Mucosa of stomach (tissue), 1 donor: Measurements from ENCODE around the gene MAGI2.
"Not testable (repeated sequence)": the region's sequence is repeated elsewhere in the genome, so short reads cannot be mapped to it uniquely, and the experiment has no call there.

Source experiments
- H3K27me3 ChIP-seq: one replicate; pipeline ENCODE4 v1.7.0; 2013; ENCODE audit warnings: mild to moderate bottlenecking, low read length; ENCODE audit not compliant: control insufficient read depth, insufficient read depth
- H3K36me3 ChIP-seq: one replicate; pipeline ENCODE4 v1.7.0; 2013; ENCODE audit warnings: low read length; ENCODE audit not compliant: control insufficient read depth, insufficient read depth
- H3K4me1 ChIP-seq: one replicate; pipeline ENCODE4 v1.7.0; 2013; ENCODE audit warnings: mild to moderate bottlenecking, low read length; ENCODE audit not compliant: control insufficient read depth, insufficient read depth
- H3K4me3 ChIP-seq: one replicate; pipeline ENCODE4 v1.7.0; 2013; ENCODE audit warnings: low read length
- H3K9ac ChIP-seq: one replicate; pipeline ENCODE4 v1.7.0; 2013; ENCODE audit warnings: mild to moderate bottlenecking, low read length, moderate library complexity
- H3K9me3 ChIP-seq: one replicate; pipeline ENCODE4 v1.7.0; 2013; ENCODE audit warnings: mild to moderate bottlenecking, low read length, moderate library complexity; ENCODE audit not compliant: control insufficient read depth
- donor health status: Pancreatic carcinoma.

MAGI2 gene

DNA sequence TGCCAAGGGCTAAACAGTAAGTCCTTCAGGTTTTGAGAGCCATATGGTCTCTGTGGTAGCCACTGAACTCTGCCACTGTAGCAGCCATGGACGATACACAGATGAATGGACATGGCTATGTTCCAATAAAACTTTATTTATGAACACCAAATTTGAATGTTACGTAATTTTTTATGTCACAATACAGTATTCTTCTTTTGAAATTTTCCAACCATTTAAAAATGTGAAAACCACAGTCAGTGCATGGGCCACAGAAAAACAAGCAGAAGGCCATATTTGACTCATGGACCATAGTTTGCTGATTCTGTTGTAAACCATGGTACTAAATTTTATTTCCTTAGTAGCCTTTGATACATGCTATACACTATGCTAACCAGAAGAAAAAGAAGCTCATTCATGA lies 361.8 kb downstream of the MAGI2 start:
- Histone ChIP-seq H3K36me3 (no peaks in the 10 kb centered on the region), H3K9ac (no peak overlapping the region), H3K4me1 (no peaks in the 10 kb centered on the region), H3K4me3 (no peak overlapping the region), H3K27me3 (no peaks in the 10 kb centered on the region), H3K9me3 (no peaks in the 10 kb centered on the region)

DNA sequence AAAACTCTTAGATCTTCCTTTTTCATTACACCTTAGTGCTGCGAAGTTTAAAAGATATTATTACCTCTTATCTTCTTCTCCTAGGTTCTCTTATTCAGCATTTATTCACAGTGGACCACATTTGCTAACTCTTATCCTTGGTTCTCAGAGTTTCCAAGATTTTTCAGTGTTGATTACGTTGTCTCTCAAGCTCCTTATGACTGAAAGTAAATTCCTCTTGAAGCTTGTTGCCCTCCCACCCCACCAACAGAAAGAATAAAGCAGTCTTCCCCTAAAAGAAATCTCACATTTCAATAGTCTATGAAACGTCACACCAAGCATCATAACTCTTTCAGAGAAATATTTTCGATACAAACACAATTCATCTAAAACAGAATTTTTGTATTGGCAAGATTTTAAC lies 362.5 kb downstream of the MAGI2 start:
- Histone ChIP-seq H3K9ac (no peak overlapping the region), H3K4me3 (no peak overlapping the region), H3K9me3 (no peaks in the 10 kb centered on the region), H3K27me3 (no peaks in the 10 kb centered on the region), H3K36me3 (no peaks in the 10 kb centered on the region), H3K4me1 (no peaks in the 10 kb centered on the region)

DNA sequence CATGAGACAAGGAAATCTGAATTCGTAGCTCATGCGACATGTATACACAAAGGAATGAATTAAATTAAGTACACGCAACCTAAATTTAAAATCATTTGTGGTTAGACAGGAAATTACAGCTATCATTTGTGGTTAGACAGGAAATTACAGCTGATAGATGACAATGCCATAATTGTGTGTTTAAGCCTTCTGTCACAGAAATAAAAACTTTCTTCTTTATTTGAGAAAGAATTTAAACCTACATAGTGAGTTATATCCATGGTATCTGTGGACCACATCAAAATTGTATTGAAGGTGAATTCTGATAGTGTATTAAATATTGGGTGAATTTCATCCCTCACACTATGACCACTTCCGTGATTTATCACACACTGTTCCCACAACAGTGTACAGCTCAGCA lies 362.9 kb downstream of the MAGI2 start:
- no peaks in the 10 kb centered on the region for H3K4me1 ChIP-seq
- H3K36me3 ChIP-seq, result no peaks in the 10 kb centered on the region
- no peaks in the 10 kb centered on the region for H3K27me3 ChIP-seq
- H3K9ac ChIP-seq, result no peak overlapping the region
- no peaks in the 10 kb centered on the region for H3K9me3 ChIP-seq
- H3K4me3 ChIP-seq, result no peak overlapping the region

DNA sequence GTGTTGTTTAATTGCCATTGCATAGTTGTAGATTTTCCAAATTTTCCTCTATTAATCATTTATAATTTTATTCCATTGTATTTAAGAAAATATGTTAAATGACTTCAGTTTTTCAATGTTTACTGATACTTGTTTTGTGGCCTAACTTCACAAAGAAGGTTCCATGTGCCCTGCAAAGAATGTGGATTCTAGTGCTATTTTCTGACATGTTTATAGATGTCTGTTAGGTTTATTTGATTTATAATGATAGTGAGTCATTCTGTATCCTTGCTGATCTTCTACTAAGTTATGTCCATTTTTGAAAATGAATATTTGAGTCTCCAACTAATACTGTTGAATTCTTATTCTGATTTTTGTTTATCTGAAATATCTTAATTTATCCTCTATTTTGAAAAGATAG lies 369.0 kb downstream of the MAGI2 start:
- Histone ChIP-seq H3K9ac (no peak overlapping the region), H3K9me3 (no peaks in the 10 kb centered on the region), H3K4me3 (no peak overlapping the region), H3K4me1 (no peaks in the 10 kb centered on the region), H3K36me3 (no peaks in the 10 kb centered on the region), H3K27me3 (no peaks in the 10 kb centered on the region)

DNA sequence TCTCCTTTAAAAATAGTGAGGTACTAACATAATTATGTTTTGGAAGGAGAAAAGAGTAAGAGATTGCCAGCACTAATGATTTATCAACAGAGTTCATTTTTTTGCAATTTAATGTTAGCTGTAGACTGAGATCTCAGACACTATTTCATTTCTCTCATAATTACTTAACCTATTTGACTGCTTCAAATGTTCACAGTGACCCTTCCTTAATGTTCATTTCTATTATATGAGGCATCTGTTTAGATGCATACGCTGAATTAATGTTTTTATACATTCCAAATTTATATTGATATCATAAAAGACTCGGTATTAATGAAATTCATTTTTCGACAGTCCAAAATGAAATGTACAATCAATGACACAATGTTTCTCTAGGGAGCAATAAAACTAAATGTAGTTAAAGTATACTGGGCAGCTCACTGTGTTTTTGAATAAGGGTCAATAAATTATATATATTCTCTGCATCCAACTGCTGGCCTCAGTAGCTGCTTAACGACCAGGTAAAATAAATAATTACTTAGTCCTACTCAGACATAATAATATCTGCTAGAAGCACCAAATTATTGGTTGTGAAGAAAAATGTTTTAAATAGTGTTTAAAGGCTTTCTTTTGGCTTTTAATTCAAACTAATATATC lies 373.4 kb downstream of the MAGI2 start:
- Histone ChIP-seq H3K4me1 (no peaks in the 10 kb centered on the region), H3K27me3 (no peaks in the 10 kb centered on the region), H3K9ac (no peak overlapping the region), H3K4me3 (no peak overlapping the region), H3K36me3 (no peaks in the 10 kb centered on the region), H3K9me3 (no peaks in the 10 kb centered on the region)

DNA sequence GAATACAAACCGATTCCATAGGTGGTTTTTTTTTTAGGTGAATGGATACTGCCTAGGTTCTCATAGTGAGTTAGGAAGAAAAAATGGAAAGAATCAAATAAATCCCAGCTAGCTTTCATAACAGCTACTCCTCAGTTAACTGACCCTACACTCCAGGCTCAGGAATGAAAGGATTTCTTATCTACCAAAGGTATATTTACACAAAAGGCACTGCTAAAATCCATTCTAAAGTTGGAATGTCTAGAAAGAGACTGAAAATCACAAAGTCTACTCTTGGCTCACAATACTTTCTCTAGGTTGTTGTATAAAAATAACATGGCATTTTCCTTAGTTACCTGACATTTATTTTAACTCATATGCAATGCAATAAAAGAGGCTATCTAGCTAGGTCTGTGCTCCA lies 375.2 kb downstream of the MAGI2 start:
- Histone ChIP-seq H3K9ac (no peak overlapping the region), H3K36me3 (no peaks in the 10 kb centered on the region), H3K9me3 (no peaks in the 10 kb centered on the region), H3K27me3 (no peaks in the 10 kb centered on the region), H3K4me3 (no peak overlapping the region), H3K4me1 (no peaks in the 10 kb centered on the region)

DNA sequence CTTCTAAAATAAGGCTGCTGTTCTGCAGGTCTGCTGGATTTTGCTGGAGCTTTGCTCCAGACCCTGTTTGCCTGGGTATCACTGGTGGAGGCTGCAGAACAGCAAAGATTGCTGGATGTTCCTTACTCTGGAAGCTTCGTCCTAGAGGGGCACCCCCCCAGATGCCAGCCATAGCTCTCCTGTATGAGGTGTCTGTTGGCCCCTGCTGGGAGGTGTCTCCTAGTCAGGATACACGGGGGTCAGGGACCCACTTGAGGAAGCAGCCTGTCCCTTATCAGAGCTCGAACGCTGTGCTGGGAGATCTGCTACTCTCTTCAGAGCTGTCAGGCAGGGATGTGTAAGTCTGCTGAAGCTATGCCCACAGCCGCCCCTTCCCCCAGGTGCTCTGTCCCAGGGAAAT lies 382.3 kb downstream of the MAGI2 start:
- not testable (repeated sequence) for H3K27me3 ChIP-seq, H3K9me3 ChIP-seq, H3K4me1 ChIP-seq, H3K9ac ChIP-seq, H3K36me3 ChIP-seq, H3K4me3 ChIP-seq

DNA sequence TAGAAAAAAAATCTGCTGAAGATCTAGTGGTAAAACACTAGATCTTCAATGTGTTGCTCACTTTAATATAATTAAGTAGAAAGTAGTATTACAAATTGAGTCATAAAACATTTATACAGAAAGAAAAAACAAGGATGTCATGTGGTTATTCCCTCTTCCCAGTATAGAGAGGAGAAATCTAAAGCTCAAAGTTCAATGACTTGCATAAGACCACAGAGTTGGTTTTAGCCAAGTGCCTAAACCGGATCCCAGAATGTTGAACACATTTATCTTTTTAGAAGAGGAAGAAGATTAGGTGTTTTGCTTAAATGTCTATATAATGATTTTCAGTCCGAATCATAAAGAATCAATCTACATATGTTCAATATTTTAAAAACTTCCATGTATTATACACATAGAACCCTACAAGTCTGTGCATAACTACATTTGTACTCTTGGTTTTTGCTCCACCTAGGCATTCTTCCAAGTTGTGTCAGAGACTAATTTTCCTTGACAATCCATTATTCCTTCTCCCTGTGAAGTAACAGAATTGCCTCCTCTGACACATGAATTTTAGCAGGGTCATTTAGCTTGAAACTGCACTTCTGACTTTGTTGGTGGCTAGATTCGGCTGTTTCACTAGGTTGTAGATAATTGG lies 389.2 kb downstream of the MAGI2 start:
- no peaks in the 10 kb centered on the region for H3K9me3 ChIP-seq
- H3K4me3 ChIP-seq, result no peak overlapping the region
- H3K9ac ChIP-seq, result no peak overlapping the region
- no peaks in the 10 kb centered on the region for H3K36me3 ChIP-seq
- H3K27me3 ChIP-seq, result no peaks in the 10 kb centered on the region
- H3K4me1 ChIP-seq, result no peaks in the 10 kb centered on the region

DNA sequence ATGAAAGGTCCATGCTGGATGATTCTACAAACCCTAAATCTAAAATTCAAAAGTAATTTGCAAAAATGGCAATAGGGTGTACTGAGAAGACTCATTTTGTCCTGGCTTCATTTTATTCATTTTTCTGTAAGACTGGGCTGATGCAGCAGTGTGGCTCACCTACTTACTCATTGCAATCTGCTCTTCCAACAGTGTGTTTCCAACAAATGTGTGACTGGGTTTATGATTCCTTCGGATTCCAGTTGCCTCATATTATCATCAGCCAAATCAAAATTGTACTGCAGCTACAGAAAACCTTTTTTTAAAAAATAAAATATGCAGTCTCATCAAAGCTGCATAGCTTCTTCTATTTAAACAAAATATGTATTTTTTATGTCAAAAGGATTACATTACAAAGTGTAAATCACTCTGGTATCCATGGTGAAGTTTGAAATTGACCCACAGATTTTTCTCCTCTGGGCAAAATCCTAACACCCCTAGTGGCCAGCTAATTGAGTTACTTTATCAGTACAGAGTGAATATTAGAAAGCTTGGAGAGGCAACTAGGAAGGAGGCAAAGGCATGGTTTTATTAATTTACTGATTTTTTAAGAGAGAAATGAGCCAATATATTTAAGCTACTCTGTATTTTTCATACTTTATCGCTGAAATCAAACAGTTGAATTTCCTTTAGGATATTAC lies 390.3 kb downstream of the MAGI2 start:
- H3K27me3 ChIP-seq, result no peaks in the 10 kb centered on the region
- H3K9ac ChIP-seq, result no peak overlapping the region
- no peak overlapping the region for H3K4me3 ChIP-seq
- H3K9me3 ChIP-seq, result no peaks in the 10 kb centered on the region
- H3K4me1 ChIP-seq, result no peaks in the 10 kb centered on the region
- no peaks in the 10 kb centered on the region for H3K36me3 ChIP-seq

DNA sequence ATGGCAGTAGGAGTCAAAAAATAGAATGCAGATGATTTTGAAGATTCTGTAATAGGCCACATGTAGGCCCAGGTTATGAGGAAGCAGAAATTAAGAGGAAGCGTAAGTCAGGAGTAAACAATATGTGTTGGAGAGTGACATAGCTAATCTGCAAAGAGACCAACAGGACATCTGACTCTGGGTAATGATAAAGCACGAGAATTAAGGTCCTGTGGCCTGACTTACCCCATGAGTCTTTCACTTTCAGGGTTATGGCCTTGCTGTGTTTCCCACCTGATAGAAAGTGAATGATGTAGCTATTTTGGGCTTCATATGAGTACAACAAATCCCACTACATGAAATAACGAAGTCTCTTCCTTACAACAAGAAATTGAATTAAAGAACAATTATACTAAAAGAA lies 393.0 kb downstream of the MAGI2 start:
- no peaks in the 10 kb centered on the region for H3K27me3 ChIP-seq
- no peaks in the 10 kb centered on the region for H3K36me3 ChIP-seq
- H3K9ac ChIP-seq, result no peak overlapping the region
- no peak overlapping the region for H3K4me3 ChIP-seq
- H3K4me1 ChIP-seq, result no peaks in the 10 kb centered on the region
- H3K9me3 ChIP-seq, result no peaks in the 10 kb centered on the region

DNA sequence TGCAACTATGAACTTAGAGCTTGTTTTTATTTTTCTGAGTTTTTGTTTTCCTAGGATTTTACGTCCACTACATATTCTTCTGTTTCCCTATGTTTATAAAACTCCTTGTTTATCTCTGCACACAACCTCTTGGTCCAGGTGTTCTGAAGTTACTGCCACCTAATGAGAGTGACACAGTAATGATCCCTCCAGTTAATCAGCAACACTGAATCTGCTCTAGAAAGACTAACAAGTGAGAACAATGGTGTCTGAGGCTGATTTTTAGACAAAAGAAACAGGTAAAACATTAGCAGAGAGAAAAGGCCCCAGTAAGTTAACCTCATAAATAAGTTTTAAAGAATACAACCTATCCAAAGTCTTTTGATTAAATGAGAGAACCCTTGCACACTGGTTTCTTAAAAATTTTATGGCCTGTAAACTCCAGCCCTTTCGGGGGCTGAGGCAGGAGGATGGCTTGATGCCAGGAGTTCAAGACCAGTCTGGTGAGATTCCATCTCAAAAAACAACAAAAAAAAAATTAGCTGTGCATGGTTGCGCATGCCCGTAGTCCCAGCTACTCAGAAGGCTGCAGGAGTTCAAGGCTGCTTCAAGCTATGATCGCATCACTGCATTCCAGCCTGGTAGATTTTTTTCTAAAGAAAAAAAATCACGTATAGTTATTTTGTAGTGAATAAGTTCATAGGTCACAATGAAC lies 397.6 kb downstream of the MAGI2 start:
- H3K9ac ChIP-seq, result no peak overlapping the region
- H3K36me3 ChIP-seq, result no peaks in the 10 kb centered on the region
- H3K27me3 ChIP-seq, result no peaks in the 10 kb centered on the region
- no peaks in the 10 kb centered on the region for H3K9me3 ChIP-seq
- H3K4me3 ChIP-seq, result no peak overlapping the region
- no peaks in the 10 kb centered on the region for H3K4me1 ChIP-seq

DNA sequence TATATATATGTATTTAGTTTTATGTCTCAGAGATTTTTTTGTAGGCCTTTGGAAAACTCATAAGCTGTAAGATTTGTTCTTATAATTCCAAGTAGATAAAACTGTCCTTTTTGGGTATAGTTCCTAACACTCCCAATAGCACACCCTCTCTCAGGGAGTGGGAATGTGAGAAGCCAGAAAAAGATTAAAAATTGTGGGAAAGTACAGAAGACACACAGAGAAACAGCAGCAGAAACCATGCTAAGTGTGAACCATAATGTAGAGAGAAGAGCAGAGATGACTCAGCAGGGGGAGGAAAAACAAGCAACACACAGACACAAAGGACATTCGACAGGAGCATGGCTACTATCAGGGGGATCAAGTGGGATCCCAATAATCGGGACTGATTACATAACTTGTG lies 401.6 kb downstream of the MAGI2 start:
- no peaks in the 10 kb centered on the region for H3K9me3 ChIP-seq
- H3K9ac ChIP-seq, result no peak overlapping the region
- H3K36me3 ChIP-seq, result no peaks in the 10 kb centered on the region

More for the DNA sequence above, 401.6 kb downstream of the MAGI2 start:
- no peak overlapping the region for H3K4me3 ChIP-seq
- H3K4me1 ChIP-seq, result no peaks in the 10 kb centered on the region
- no peaks in the 10 kb centered on the region for H3K27me3 ChIP-seq
